GM23248 (cell line): ENCODE measurements around the gene CLSTN2.

Experiments used
- EZH2 ChIP-seq: fragments of 200-600 bp; sonication (generic); IDR thresholded peaks from 2 replicates; pipeline ENCODE4 v1.6.1; 2018; ENCODE audit warnings: antibody characterized with exemption, mild to moderate bottlenecking; ENCODE audit not compliant: insufficient read depth, poor library complexity, severe bottlenecking
- EZH2phosphoT487 ChIP-seq: fragments of 200-600 bp; sonication (generic); IDR thresholded peaks from 2 replicates; pipeline ENCODE4 v1.6.1; 2018; ENCODE audit warnings: antibody characterized with exemption, moderate library complexity, mild to moderate bottlenecking, low read depth; ENCODE audit not compliant: insufficient read depth

- TF ChIP-seq EZH2, result no peak
- TF ChIP-seq EZH2phosphoT487, result no peak
These were observed 158.8 kb downstream of the CLSTN2 start for GRCh38 chr3:140093742-140094141.
